GM12872 (cell line): ENCODE measurements around the gene TAS2R40.
A peak's percentile ranks its signal among the peaks of the same experiment; 100 is the strongest.

Experiments used
- TF ChIP-seq, protein P1 (sequence below): IDR thresholded peaks from 3 replicates; pipeline ENCODE4 v1.5.1; 2011; ENCODE audit warnings: low read depth, mild to moderate bottlenecking, low read length, moderate library complexity; ENCODE audit not compliant: insufficient read depth

Gene TAS2R40

DNA sequence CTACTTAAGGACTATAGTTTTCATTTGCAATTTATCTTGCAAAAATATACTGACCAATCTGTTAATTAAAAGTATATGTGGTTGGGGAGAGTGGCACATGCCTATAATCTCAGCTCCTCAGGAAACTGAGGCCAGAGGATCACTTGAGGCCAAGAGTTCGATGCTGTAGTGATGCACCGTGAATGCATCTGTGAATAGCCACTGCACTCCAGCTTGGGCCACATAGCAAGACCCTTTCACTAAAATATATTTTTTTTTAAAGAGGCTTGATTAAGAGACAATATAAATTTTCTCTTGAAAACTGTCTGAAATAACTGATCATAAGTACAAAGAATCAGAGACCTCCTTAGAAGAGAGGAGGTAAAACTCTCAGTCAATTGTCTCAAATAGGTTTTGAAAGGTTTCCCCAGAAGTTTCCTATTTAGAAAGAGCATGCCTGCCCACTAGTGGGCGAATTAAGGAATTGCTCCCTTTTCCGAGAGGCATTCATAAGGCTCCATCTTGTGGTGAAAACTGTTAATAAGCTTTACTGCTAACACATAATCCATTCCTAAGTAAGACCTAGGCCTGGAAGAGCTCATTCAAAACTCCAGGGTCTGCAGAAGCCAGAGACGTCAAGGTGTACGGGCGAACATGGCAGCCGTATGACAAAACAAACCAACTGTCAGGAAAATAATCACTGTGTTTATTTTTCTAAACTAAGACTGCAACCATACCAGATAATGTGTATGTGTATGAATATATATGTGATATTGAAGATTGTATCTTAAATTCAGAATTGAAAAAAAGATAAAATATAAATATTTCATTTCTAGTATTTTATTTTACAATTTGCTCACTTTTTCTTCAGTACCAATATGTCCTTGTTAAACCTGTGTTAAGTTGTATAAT lies 6.8 kb upstream of the TAS2R40 start:
- TF ChIP-seq, protein P1, sequence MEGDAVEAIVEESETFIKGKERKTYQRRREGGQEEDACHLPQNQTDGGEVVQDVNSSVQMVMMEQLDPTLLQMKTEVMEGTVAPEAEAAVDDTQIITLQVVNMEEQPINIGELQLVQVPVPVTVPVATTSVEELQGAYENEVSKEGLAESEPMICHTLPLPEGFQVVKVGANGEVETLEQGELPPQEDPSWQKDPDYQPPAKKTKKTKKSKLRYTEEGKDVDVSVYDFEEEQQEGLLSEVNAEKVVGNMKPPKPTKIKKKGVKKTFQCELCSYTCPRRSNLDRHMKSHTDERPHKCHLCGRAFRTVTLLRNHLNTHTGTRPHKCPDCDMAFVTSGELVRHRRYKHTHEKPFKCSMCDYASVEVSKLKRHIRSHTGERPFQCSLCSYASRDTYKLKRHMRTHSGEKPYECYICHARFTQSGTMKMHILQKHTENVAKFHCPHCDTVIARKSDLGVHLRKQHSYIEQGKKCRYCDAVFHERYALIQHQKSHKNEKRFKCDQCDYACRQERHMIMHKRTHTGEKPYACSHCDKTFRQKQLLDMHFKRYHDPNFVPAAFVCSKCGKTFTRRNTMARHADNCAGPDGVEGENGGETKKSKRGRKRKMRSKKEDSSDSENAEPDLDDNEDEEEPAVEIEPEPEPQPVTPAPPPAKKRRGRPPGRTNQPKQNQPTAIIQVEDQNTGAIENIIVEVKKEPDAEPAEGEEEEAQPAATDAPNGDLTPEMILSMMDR: peak; percentile 99

DNA sequence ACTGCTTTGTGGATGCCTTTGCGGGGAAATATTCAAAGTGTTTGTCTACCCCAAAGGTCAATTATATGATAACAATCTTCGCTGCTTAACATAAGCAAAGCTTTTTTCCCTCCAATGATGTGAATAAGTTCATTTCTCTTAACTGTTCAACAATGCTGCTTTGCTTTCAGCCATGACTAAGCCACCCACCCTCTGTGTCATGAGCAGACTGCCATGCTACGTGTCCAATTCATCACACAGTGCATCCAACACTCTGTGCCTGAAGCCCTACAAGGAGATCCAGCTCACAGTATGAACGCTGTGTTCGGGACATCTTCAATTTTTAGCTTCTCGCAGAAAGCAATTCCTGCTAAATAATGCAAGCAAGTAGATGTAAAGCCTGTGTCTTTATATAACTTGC lies 5.7 kb upstream of the TAS2R40 start:
- TF ChIP-seq, protein P1: no peak

DNA sequence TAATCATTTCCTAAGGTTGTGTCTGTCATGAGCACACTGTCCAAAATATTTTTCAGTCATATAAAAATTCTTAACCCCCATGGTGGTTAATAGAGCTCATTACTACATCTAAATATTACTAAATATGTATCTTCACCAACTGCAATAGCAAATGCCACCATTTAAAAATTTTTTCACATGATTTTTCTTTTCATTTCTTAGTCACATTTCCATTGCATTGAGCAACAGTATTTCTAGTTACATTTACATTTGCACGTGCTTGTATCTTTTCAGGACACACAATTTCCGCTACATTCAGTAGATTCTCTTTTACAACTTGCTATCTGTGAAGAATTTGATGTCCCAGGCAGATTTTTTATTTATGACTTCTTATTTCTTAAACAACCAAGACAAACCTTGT lies 5.2 kb upstream of the TAS2R40 start:
- TF ChIP-seq, protein P1: no peak

DNA sequence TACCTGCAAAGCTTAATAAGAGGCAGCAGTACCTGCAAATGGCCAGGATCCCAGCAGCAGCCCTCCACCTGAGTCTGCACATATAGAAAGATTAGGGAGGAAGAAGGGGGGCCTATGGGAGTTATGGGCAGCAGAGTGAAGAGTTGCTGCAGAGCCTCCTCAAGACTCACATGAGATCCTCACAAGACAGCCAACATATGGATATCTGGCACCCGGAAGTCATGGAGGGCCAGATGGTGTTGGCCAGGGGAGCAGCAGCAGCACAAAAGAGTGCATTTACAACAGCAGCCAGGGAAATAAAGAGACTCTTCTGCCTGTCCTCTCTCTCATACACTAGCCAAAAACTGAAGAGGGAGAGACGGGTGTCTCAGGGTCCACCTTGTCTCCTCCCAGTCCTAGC lies 4.0 kb upstream of the TAS2R40 start:
- TF ChIP-seq, protein P1: no peak

DNA sequence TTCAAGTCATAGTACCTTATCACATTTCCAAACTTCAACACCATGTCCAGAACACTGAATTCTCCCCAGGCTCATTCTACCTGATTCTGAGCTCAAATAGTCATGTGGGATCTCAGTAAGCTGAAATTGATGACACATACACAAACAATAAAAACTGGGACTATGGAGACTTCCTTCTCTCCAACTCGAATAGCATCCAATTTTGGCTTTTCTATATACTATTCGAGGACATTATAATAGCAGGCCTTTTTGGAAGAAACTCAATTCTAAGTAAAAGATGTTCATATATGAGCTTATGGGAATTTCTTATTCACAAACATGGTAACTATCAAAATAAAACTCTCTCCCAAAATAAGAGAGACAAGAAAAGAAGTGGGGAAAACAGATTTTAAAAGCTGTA lies 551 bp upstream of the TAS2R40 start:
- TF ChIP-seq, protein P1: no peak

DNA sequence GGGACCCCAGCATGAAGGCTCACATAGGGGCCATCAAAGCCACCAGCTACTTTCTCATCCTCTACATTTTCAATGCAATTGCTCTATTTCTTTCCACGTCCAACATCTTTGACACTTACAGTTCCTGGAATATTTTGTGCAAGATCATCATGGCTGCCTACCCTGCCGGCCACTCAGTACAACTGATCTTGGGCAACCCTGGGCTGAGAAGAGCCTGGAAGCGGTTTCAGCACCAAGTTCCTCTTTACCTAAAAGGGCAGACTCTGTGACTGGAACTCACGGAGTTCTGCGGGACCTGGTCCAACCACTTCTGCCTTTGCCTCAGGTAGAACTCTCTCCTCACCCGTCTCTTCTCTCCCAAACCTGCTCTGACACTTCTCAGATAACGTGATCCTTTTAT lies 945 bp downstream of the TAS2R40 start:
- TF ChIP-seq, protein P1: no peak

DNA sequence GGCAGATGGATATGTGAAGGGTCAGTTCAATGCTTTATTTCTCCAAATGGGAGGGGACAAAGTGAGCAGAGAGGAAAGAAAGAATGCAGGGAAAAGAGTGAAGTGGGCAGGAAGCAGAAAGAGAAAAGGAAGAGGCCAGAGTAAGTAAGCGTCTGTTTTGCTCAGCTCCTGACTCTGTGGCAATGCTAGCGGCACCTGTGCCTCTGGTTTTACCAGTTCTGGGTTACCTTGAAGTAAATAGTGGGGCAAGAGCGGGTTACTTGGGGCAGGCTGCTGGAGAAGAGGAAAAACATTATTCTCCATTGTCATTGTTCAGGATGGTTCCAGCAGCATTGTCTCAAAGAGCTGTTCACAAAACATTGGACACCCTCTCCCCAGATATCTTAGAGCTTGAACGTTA lies 1.9 kb downstream of the TAS2R40 start:
- TF ChIP-seq, protein P1: no peak
